Thyroid gland (tissue), 4 donors: ENCODE results near the gene CPT1C.

Source experiments
- POLR2A ChIP-seq, 2 donors: fragments of 450-650 bp; IDR thresholded peaks; one replicate each; pipeline ENCODE4 v1.6.1; 2017; ENCODE audit warnings: antibody characterized with exemption in 2 of 2, mild to moderate bottlenecking in 2 of 2, moderate library complexity in 1 of 2
- TF ChIP-seq, protein P1 (sequence below), 6 experiments: fragments of 200-600 bp in 3 of 6; fragments of 450-650 bp in 3 of 6; sonication (generic) in 3 of 6; IDR thresholded peaks; one replicate each; pipeline ENCODE4 v1.5.1; 2016 to 2019; ENCODE audit warnings: antibody characterized with exemption in 6 of 6, mild to moderate bottlenecking in 2 of 6, inconsistent platforms in 1 of 6, moderate library complexity in 1 of 6

DNA sequence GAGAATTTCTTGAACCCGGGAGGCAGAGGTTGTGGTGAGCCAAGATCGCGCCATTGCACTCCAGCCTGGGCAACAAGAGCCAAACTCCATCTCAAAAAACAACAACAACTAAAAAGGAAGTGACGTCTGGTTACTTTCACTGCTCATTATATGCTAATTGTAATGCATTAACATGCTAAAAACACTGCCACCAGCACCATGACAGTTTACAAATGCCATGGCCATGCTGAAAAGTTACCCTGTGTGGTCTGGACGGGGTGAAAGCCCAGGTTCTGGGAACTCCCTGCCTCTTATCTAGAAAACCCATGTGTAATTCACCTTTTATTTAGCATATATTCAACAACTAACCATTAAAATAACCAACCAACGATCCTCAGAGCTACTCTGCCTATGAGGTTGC, 28.1 kb downstream of the CPT1C start:
- TF ChIP-seq, protein P1, sequence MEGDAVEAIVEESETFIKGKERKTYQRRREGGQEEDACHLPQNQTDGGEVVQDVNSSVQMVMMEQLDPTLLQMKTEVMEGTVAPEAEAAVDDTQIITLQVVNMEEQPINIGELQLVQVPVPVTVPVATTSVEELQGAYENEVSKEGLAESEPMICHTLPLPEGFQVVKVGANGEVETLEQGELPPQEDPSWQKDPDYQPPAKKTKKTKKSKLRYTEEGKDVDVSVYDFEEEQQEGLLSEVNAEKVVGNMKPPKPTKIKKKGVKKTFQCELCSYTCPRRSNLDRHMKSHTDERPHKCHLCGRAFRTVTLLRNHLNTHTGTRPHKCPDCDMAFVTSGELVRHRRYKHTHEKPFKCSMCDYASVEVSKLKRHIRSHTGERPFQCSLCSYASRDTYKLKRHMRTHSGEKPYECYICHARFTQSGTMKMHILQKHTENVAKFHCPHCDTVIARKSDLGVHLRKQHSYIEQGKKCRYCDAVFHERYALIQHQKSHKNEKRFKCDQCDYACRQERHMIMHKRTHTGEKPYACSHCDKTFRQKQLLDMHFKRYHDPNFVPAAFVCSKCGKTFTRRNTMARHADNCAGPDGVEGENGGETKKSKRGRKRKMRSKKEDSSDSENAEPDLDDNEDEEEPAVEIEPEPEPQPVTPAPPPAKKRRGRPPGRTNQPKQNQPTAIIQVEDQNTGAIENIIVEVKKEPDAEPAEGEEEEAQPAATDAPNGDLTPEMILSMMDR (IDR thresholded peaks at IDR 0.05), result no peak
- no peak for TF ChIP-seq POLR2A (IDR thresholded peaks at IDR 0.05)
